HepG2 (cell line): ENCODE data around the gene BTAF1. TPM values are rescaled to one million over a fixed set of nuclear protein-coding genes. Genes with fewer than 3 reads are reported as not detected.

Experiments
- HES4 ChIP-seq: sonication (generic); formaldehyde crosslinking; IDR thresholded peaks from 2 replicates; pipeline ENCODE4 v1.9.0; 2021; ENCODE audit warnings: mild to moderate bottlenecking, missing genetic modification reagents, borderline replicate concordance
- KAT2B ChIP-seq: fragments of 150-350 bp; IDR thresholded peaks from 2 replicates; pipeline ENCODE4 v1.6.1; 2014; ENCODE audit warnings: low read depth, low read length, borderline replicate concordance
- NFAT5 ChIP-seq: sonication (generic); formaldehyde crosslinking; IDR thresholded peaks from 2 replicates; pipeline ENCODE4 v1.4.0; 2020; ENCODE audit warnings: missing genetic modification reagents
- NFE2L1 ChIP-seq: sonication (generic); formaldehyde crosslinking; IDR thresholded peaks from 2 replicates; pipeline ENCODE4 v1.4.0; 2020; ENCODE audit warnings: missing genetic modification reagents, mild to moderate bottlenecking, borderline replicate concordance
- RBFOX2 ChIP-seq: fragments of 200-400 bp; formaldehyde crosslinking; IDR thresholded peaks from 2 replicates; pipeline ENCODE4 v1.6.1; 2017; ENCODE audit warnings: low read depth, mild to moderate bottlenecking, low read length
- SNAPC2 ChIP-seq: sonication (generic); formaldehyde crosslinking; IDR thresholded peaks from 2 replicates; pipeline ENCODE4 v1.8.1; 2022; ENCODE audit warnings: mild to moderate bottlenecking, missing genetic modification reagents
- TOE1 ChIP-seq: sonication (generic); formaldehyde crosslinking; IDR thresholded peaks from 2 replicates; pipeline ENCODE4 v1.4.0; 2020; ENCODE audit warnings: mild to moderate bottlenecking, missing genetic modification reagents
- ZBTB14 ChIP-seq: sonication (generic); formaldehyde crosslinking; IDR thresholded peaks from 2 replicates; pipeline ENCODE4 v1.4.0; 2020; ENCODE audit warnings: missing genetic modification reagents
- ZBTB2 ChIP-seq: sonication (generic); formaldehyde crosslinking; IDR thresholded peaks from 2 replicates; pipeline ENCODE4 v1.8.0; 2022; ENCODE audit warnings: low read depth, missing genetic modification reagents
- ZNF615 ChIP-seq: sonication (generic); formaldehyde crosslinking; IDR thresholded peaks from 2 replicates; pipeline ENCODE4 v1.5.0; 2020; ENCODE audit warnings: mild to moderate bottlenecking, missing genetic modification reagents, borderline replicate concordance
- ZNF646 ChIP-seq: sonication (generic); formaldehyde crosslinking; IDR thresholded peaks from 2 replicates; pipeline ENCODE4 v1.9.0; 2021; ENCODE audit warnings: mild to moderate bottlenecking, missing genetic modification reagents
- ZNF691 ChIP-seq: sonication (generic); formaldehyde crosslinking; IDR thresholded peaks from 2 replicates; pipeline ENCODE4 v1.4.0; 2020; ENCODE audit warnings: missing genetic modification reagents, low read depth, mild to moderate bottlenecking, borderline replicate concordance
- polyA plus RNA-seq, 8 experiments: library from polyadenylated mRNA; depleted of rRNA in 3 of 8; stranded (reverse) in 7 of 8; unstranded in 1 of 8; fragments of >200 nt; fragmentation: Illumina TruSeq in 4 of 8; extraction: Trizol in 4 of 8; gene quantifications; 2 replicates each; pipeline versions ENCODE4 v1.2.1 to v1.2.3, GENCODE V29; 2011 to 2016; ENCODE audit warnings: low read depth in 4 of 8, missing spikeins in 1 of 8, mixed read lengths in 1 of 8; ENCODE audit not compliant: insufficient read depth in 1 of 8
- total RNA-seq, 5 experiments: library from RNA; depleted of rRNA; stranded (reverse); fragments of >200 nt; fragmentation: Illumina TruSeq; extraction: Trizol; gene quantifications; 2 replicates each; pipeline ENCODE4 v1.2.3, GENCODE V29; 2016; ENCODE audit warnings: low read depth in 1 of 5

Gene BTAF1
- total and polyA plus RNA-seq, 2 of the 13 experiments (the other 11 are each of a cell fraction or from before 2014, with no cell fraction given): 38.6 to 54.1 TPM

- TF ChIP-seq NFAT5 (CRISPR knock-in tag) (peak; percentile 75), ZBTB2 (CRISPR knock-in tag) (0 out of 2 replicates have a peak, but pooled peaks have one; percentile 23), ZNF691 (CRISPR knock-in tag) (no peak), TOE1 (no peak; the same call in 1 of the 2 replicates), SNAPC2 (no peak), ZBTB14 (CRISPR knock-in tag) (no peak; the same call in 1 of the 2 replicates), HES4 (CRISPR knock-in tag) (peak; percentile 76), KAT2B (no peak), NFE2L1 (CRISPR knock-in tag) (no peak), ZNF615 (no peak), RBFOX2 (0 out of 2 replicates have a peak, but pooled peaks have one; percentile 25), ZNF646 (CRISPR knock-in tag) (peak; percentile 64; the same call in 1 of the 2 replicates)
Measured at GRCh38 chr10:91887272-91888076, 36.1 kb upstream of the BTAF1 start (continued).
